ENCODE data around the gene PKMYT1. TPM values are rescaled to one million over a fixed set of nuclear protein-coding genes. Genes with fewer than 3 reads are reported as not detected.

Gene PKMYT1
- total and polyA plus RNA-seq, 2 experiments from 2014 or later: 90.9 to 100 TPM

DNA sequence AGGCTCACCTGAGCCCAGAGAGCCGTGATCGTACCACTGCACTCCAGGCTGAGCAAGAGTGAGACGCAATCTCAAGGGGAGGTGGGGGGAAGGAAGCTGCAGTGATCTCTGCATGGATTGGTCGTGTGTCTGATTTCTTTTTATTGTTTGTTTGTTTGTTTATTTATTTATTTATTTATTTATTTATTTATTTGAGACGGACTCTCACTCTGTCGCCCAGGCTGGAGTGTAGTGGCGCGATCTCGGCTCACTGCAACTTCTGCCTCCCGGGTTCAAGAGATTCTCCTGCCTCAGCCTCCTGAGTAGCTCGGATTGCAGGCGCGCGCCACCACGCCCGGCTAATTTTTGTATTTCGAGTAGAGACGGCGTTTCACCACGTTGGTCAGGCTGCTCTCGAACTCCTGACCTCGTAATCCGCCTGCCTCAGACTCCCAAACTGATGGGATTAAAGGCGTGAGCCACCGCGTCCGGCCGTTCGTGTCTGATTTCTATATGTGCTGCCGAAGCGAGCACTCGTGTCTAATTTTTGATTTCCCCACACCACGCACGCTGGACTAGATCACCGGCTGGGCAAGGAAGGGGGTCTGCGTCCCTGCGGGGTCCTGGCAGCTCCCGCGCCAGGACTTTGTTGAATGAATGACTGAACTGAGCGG lies 39.5 kb upstream of the PKMYT1 start:
- Histone ChIP-seq H3K4me2 (peak overlapping the region; percentile 97), H3K79me2 (replicated peaks; ENCODE audit: insufficient read depth) (peaks cover 40% of the 10 kb centered on the region), H2AFZ (peak overlapping the region; percentile 78; the same call in 1 of the 2 replicates), H3K9me2 (ENCODE audit: insufficient read depth) (no peaks in the 10 kb centered on the region), H4K20me1 (replicated peaks; ENCODE audit: insufficient read depth) (peaks cover 42% of the 10 kb centered on the region), H3K27me3 (ENCODE audit: insufficient read depth) (no peaks in the 10 kb centered on the region; the same call in 1 of the 2 replicates), H3K4me3 (peak overlapping the region; percentile 85), H3F3A (replicated peaks; ENCODE audit: low read depth) (peaks cover 50% of the 10 kb centered on the region), H3K36me3 (ENCODE audit: insufficient read depth) (no peaks in the 10 kb centered on the region), H3K27ac (ENCODE audit: low read depth) (no peak overlapping the region), H3K4me1 (ENCODE audit: insufficient read depth) (peaks cover 48% of the 10 kb centered on the region)
- H3K27ac Mint-ChIP-seq: peak overlapping the region; percentile 96
- peaks cover 45% of the 10 kb centered on the region for H3K4me1 Mint-ChIP-seq
- H3K9me3 Mint-ChIP-seq: peaks cover 7% of the 10 kb centered on the region; the same call in 2 of the 3 replicates
- TF ChIP-seq ZNF331 (CRISPR knock-in tag; IDR thresholded peaks at IDR 0.05; ENCODE audit: low read depth): no peak
- TF ChIP-seq ZNF114 (CRISPR knock-in tag; IDR thresholded peaks at IDR 0.05): no peak
- TF ChIP-seq, protein P1, sequence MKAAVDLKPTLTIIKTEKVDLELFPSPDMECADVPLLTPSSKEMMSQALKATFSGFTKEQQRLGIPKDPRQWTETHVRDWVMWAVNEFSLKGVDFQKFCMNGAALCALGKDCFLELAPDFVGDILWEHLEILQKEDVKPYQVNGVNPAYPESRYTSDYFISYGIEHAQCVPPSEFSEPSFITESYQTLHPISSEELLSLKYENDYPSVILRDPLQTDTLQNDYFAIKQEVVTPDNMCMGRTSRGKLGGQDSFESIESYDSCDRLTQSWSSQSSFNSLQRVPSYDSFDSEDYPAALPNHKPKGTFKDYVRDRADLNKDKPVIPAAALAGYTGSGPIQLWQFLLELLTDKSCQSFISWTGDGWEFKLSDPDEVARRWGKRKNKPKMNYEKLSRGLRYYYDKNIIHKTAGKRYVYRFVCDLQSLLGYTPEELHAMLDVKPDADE (IDR thresholded peaks at IDR 0.05): no peak
- TF ChIP-seq JUNB (IDR thresholded peaks at IDR 0.05; ENCODE audit: unreplicated experiment): no peak
- no peak for TF ChIP-seq POLR2AphosphoS5 (IDR thresholded peaks at IDR 0.05; ENCODE audit: low read depth)
- TF ChIP-seq, protein P2, sequence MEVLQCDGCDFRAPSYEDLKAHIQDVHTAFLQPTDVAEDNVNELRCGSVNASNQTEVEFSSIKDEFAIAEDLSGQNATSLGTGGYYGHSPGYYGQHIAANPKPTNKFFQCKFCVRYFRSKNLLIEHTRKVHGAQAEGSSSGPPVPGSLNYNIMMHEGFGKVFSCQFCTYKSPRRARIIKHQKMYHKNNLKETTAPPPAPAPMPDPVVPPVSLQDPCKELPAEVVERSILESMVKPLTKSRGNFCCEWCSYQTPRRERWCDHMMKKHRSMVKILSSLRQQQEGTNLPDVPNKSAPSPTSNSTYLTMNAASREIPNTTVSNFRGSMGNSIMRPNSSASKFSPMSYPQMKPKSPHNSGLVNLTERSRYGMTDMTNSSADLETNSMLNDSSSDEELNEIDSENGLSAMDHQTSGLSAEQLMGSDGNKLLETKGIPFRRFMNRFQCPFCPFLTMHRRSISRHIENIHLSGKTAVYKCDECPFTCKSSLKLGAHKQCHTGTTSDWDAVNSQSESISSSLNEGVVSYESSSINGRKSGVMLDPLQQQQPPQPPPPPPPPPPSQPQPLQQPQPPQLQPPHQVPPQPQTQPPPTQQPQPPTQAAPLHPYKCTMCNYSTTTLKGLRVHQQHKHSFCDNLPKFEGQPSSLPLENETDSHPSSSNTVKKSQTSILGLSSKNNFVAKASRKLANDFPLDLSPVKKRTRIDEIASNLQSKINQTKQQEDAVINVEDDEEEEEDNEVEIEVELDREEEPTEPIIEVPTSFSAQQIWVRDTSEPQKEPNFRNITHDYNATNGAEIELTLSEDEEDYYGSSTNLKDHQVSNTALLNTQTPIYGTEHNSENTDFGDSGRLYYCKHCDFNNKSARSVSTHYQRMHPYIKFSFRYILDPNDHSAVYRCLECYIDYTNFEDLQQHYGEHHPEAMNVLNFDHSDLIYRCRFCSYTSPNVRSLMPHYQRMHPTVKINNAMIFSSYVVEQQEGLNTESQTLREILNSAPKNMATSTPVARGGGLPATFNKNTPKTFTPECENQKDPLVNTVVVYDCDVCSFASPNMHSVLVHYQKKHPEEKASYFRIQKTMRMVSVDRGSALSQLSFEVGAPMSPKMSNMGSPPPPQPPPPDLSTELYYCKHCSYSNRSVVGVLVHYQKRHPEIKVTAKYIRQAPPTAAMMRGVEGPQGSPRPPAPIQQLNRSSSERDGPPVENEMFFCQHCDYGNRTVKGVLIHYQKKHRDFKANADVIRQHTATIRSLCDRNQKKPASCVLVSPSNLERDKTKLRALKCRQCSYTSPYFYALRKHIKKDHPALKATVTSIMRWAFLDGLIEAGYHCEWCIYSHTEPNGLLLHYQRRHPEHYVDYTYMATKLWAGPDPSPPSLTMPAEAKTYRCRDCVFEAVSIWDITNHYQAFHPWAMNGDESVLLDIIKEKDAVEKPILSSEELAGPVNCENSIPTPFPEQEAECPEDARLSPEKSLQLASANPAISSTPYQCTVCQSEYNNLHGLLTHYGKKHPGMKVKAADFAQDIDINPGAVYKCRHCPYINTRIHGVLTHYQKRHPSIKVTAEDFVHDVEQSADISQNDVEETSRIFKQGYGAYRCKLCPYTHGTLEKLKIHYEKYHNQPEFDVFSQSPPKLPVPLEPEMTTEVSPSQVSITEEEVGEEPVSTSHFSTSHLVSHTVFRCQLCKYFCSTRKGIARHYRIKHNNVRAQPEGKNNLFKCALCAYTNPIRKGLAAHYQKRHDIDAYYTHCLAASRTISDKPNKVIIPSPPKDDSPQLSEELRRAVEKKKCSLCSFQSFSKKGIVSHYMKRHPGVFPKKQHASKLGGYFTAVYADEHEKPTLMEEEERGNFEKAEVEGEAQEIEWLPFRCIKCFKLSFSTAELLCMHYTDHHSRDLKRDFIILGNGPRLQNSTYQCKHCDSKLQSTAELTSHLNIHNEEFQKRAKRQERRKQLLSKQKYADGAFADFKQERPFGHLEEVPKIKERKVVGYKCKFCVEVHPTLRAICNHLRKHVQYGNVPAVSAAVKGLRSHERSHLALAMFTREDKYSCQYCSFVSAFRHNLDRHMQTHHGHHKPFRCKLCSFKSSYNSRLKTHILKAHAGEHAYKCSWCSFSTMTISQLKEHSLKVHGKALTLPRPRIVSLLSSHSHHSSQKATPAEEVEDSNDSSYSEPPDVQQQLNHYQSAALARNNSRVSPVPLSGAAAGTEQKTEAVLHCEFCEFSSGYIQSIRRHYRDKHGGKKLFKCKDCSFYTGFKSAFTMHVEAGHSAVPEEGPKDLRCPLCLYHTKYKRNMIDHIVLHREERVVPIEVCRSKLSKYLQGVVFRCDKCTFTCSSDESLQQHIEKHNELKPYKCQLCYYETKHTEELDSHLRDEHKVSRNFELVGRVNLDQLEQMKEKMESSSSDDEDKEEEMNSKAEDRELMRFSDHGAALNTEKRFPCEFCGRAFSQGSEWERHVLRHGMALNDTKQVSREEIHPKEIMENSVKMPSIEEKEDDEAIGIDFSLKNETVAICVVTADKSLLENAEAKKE (CRISPR knock-in tag; IDR thresholded peaks at IDR 0.05): no peak
- TF ChIP-seq EZH2phosphoT487 (IDR thresholded peaks at IDR 0.05; ENCODE audit: unreplicated experiment): no peak
- no peak for TF ChIP-seq CREB1 (CRISPR knock-in tag; IDR thresholded peaks at IDR 0.05; ENCODE audit: low read depth)
- no peak for TF ChIP-seq STAT1 (IDR thresholded peaks at IDR 0.05; ENCODE audit: unreplicated experiment)
- TF ChIP-seq, protein P3, sequence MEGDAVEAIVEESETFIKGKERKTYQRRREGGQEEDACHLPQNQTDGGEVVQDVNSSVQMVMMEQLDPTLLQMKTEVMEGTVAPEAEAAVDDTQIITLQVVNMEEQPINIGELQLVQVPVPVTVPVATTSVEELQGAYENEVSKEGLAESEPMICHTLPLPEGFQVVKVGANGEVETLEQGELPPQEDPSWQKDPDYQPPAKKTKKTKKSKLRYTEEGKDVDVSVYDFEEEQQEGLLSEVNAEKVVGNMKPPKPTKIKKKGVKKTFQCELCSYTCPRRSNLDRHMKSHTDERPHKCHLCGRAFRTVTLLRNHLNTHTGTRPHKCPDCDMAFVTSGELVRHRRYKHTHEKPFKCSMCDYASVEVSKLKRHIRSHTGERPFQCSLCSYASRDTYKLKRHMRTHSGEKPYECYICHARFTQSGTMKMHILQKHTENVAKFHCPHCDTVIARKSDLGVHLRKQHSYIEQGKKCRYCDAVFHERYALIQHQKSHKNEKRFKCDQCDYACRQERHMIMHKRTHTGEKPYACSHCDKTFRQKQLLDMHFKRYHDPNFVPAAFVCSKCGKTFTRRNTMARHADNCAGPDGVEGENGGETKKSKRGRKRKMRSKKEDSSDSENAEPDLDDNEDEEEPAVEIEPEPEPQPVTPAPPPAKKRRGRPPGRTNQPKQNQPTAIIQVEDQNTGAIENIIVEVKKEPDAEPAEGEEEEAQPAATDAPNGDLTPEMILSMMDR (conservative IDR thresholded peaks at IDR 0.05; ENCODE audit: low read depth in 2 of 2): no peak
- no peak for TF ChIP-seq EZH2 (IDR thresholded peaks at IDR 0.05; ENCODE audit: low read depth, unreplicated experiment)
- TF ChIP-seq NANOG (IDR thresholded peaks at IDR 0.05; ENCODE audit: borderline replicate concordance): no peak
- TF ChIP-seq, protein P4, sequence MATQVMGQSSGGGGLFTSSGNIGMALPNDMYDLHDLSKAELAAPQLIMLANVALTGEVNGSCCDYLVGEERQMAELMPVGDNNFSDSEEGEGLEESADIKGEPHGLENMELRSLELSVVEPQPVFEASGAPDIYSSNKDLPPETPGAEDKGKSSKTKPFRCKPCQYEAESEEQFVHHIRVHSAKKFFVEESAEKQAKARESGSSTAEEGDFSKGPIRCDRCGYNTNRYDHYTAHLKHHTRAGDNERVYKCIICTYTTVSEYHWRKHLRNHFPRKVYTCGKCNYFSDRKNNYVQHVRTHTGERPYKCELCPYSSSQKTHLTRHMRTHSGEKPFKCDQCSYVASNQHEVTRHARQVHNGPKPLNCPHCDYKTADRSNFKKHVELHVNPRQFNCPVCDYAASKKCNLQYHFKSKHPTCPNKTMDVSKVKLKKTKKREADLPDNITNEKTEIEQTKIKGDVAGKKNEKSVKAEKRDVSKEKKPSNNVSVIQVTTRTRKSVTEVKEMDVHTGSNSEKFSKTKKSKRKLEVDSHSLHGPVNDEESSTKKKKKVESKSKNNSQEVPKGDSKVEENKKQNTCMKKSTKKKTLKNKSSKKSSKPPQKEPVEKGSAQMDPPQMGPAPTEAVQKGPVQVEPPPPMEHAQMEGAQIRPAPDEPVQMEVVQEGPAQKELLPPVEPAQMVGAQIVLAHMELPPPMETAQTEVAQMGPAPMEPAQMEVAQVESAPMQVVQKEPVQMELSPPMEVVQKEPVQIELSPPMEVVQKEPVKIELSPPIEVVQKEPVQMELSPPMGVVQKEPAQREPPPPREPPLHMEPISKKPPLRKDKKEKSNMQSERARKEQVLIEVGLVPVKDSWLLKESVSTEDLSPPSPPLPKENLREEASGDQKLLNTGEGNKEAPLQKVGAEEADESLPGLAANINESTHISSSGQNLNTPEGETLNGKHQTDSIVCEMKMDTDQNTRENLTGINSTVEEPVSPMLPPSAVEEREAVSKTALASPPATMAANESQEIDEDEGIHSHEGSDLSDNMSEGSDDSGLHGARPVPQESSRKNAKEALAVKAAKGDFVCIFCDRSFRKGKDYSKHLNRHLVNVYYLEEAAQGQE (IDR thresholded peaks at IDR 0.05; ENCODE audit: unreplicated experiment): no peak
- peak overlapping the region; percentile 96 for H3K4me3 Mint-ChIP-seq
- DNase-seq (ENCODE audit: low spot score) (no peak), ATAC-seq (no peak)
- peaks cover 43% of the 10 kb centered on the region for H3K36me3 Mint-ChIP-seq (ENCODE audit: low read depth)
- peaks cover 48% of the 10 kb centered on the region for H3K27me3 Mint-ChIP-seq (ENCODE audit: insufficient read depth, low read depth, poor library complexity)

Measured in GM23338 (cell line).